Activated CD4-positive, alpha-beta T cell treated with anti-CD3 and anti-CD28 coated beads, Interleukin-2, amount 10 ng/mL, durations not matched to agents 7 days and 5 days (primary cell): ENCODE measurements around the gene MARCHF9. TPM values are rescaled to one million over a fixed set of nuclear protein-coding genes. Genes with fewer than 3 reads are reported as not detected.
A peak's percentile ranks its signal among the peaks of the same experiment; 100 is the strongest.

Source experiments
- CTCF ChIA-PET: fragments of 350-600 bp; sonication (Branson Sonifier 250); formaldehyde crosslinking; loops from one replicate; lab custom pipeline; 2021; ENCODE audit warnings: antibody characterized with exemption; lab: Charles Lee
- POLR2A ChIA-PET: fragments of 350-600 bp; sonication (Branson Sonifier 250); formaldehyde crosslinking; loops from one replicate; lab custom pipeline; 2021; ENCODE audit warnings: antibody characterized with exemption; lab: Charles Lee
- DNase-seq: peaks from one replicate; pipeline ENCODE4 v3.0.0-alpha.2; 2020
- H3K27ac Mint-ChIP-seq: one replicate; pipeline ENCODE4 v1.8.0; 2021; ENCODE audit warnings: mild to moderate bottlenecking, moderate library complexity, mixed read lengths
- H3K27me3 Mint-ChIP-seq: one replicate; pipeline ENCODE4 v1.8.0; 2021; ENCODE audit warnings: mixed read lengths
- H3K36me3 Mint-ChIP-seq: one replicate; pipeline ENCODE4 v1.8.0; 2021; ENCODE audit warnings: low read depth, mixed read lengths
- H3K4me1 Mint-ChIP-seq: one replicate; pipeline ENCODE4 v1.8.0; 2021; ENCODE audit warnings: mixed read lengths
- H3K4me3 Mint-ChIP-seq: one replicate; pipeline ENCODE4 v1.8.0; 2021; ENCODE audit warnings: mild to moderate bottlenecking, moderate library complexity, mixed read lengths
- H3K9me3 Mint-ChIP-seq: one replicate; pipeline ENCODE4 v1.8.0; 2021; ENCODE audit warnings: mixed read lengths
- total RNA-seq, 2 experiments: library from RNA; stranded (reverse); gene quantifications; one replicate each; pipeline ENCODE4 v1.2.3, GENCODE V29; 2021

Gene MARCHF9
- total RNA-seq, 2 experiments from 2014 or later, result 23.7 to 27.2 TPM

DNA sequence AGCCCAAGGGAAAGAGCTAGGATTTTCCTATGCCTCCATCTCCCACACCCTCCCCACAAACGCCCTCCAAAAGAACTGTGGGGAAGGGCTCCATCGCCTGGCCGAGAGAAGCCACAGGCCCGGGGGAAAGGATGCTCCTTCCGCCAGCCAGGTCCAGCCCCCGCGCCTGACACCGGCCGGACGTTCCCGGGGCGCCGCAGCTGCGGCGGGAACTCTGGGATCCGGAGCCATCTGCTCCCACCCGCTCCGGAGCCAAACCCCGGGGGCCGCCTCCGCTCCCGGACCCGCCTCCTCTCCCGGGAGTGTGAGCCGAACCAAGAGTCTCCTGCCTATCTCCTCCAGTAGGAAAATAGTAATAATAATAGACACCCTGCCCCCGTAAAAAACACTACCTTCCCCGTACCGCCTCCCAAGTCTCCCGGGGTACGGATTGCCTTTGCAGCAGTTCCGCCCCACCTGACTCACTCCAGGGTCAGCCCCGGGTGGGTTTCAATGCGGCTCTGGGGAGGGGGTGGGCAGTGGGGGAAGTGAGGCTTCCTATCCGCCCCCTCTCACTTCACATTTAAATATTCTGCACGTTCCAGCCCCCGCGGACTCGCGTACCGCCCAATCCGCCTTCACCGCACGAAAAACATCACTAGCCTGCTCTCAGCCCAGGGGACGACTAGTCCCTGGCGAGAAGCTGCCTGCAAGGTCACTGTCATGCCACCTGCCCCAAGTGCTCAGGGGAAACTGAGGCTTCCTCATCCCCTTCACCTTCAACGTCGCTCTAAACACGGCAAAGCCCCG lies 18.8 kb upstream of the MARCHF9 start:
- no peak overlapping the region for H3K27ac Mint-ChIP-seq
- no peaks in the 10 kb centered on the region for H3K9me3 Mint-ChIP-seq
- H3K4me3 Mint-ChIP-seq, result no peak overlapping the region
- H3K36me3 Mint-ChIP-seq, result peaks cover 61% of the 10 kb centered on the region
- peaks cover 26% of the 10 kb centered on the region for H3K4me1 Mint-ChIP-seq
- POLR2A ChIA-PET, result no interaction called here
- DNase-seq, result no peak
- CTCF ChIA-PET, result interaction anchor here (0.9 to 1.5 kb wide), 2 partner anchors 9 to 21 kb away, joined by 3 to 5 read pairs; no protein-coding TSS in a partner anchor
- H3K27me3 Mint-ChIP-seq, result no peaks in the 10 kb centered on the region

DNA sequence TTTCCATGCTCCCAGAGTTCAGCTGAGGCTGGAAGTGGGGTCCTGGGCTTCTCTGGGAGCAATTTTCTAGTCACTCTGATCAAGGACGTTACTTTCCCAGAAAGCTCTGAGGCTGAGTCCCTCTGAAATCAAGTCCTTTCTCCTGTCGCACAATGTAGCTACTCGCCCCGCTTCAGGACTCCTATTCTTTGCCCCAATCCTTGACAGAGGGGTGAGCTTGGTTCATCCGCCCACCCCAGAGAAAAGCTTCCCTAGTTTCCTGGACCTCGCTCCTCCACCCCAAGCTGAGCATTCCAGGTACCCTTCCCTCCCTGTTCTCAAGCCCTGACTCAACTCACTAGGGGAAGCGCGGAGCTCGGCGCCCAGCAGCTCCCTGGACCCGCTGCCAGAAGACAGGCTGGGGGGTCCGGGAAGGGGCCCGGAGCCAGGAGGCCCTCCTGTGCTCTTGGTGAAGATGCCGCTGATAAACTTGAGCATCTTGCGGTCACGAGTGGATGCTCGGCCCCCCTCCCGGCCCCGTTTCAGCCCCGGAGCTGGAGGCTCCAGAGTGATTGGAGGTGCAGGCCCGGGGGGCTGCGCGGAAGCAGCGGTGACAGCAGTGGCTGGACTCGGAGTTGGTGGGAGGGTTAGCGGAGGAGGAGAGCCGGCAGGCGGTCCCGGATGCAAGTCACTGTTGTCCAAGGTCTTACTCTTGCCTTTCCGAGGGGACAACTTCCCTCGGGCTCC lies 18.0 kb upstream of the MARCHF9 start:
- Mint-ChIP-seq H3K36me3 (peaks cover 56% of the 10 kb centered on the region), H3K27me3 (no peaks in the 10 kb centered on the region), H3K4me3 (no peak overlapping the region), H3K9me3 (no peaks in the 10 kb centered on the region), H3K27ac (no peak overlapping the region), H3K4me1 (peaks cover 29% of the 10 kb centered on the region)
- POLR2A ChIA-PET, result no interaction called here
- no peak for DNase-seq
- CTCF ChIA-PET, result interaction anchor here (0.9 kb wide), 1 partner anchor 10 kb away, joined by 3 read pairs; no protein-coding TSS in a partner anchor

DNA sequence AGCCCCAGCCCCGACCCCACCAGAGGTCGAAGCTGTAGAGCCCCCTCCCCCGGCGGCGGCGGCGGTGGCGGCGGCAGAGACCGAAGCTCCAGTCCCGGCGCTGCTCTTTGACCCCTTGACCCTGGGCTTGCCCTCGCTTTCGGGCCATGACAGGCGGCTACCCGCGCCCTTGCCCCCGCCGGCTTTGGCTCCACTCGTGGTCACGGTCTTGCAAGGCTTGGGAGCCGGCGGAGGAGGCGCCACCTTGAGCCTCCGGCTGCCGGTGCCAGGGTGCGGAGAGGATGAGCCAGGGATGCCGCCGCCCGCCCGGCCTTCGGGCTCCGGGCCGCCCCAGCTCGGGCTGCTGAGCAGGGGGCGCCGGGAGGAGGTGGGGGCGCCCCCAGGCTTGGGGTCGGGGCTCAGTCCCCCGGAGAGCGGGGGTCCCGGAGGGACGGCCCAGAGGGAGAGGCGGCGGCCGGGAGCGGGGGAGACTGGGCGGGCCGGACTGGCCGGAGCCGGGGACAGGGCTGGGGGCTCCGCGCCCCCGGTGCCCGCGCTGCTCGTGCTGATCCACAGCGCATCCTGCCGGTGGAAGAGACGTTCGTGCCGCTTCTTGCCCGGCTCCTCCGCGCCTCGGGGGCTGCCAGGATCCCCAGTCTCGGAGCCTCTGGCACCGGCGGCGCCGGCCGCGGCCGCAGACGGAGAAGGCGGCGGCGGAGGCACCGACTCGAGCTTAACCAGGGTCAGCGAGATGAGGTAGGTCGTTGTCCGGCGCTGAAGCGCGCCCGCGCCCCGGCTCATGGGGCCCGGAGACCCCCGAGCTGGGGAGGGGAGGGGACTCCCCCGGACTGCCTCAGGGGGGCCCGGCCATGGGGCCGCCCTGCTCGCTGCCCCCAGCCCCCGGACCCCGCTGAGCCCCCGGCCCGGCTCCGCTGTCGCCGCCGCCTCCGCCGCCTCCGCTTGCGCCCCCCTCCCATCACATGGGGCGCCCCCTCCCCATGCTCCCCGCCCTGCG lies 17.1 kb upstream of the MARCHF9 start:
- H3K27me3 Mint-ChIP-seq, result no peaks in the 10 kb centered on the region
- ChIA-PET CTCF (no interaction called here), POLR2A (no interaction called here)
- H3K4me3 Mint-ChIP-seq, result no peak overlapping the region
- H3K36me3 Mint-ChIP-seq, result peaks cover 47% of the 10 kb centered on the region
- no peak for DNase-seq
- H3K4me1 Mint-ChIP-seq, result peaks cover 33% of the 10 kb centered on the region
- no peak overlapping the region for H3K27ac Mint-ChIP-seq
- H3K9me3 Mint-ChIP-seq, result no peaks in the 10 kb centered on the region

DNA sequence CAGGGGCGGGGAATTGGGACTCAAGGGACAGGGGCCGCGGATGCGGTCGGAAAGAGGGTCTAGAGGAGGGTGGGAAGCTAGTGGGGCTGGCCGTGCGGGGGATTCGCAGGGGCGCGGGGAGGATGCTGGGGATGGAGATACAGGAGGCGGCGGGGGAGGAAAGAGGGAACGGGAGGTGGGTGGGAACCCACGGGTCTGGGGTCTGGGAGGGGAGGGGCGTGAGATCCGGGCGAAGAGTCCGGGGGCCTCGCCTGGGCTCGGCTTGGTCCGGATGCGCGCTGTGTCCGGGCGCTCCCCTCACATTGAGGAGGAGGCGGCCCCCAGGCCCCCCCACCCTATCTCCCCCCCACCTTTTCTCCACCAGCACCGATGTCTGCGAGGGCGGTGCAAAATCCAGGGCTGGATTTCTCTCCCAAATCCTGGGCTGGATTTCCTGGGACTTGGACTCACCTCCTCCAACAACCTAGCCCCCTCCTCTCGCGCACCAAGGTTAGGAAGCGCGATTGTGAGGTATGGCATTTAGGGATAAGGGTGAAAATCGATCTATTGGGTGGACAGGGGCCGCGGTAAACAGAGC lies 16.2 kb upstream of the MARCHF9 start, which contains the start of gene AGAP2:
Gene AGAP2 (minus strand): TSS at position 82 of the 577 bp plus-strand sequence. CDS start 496 bp downstream, outside the sequence.
- CTCF ChIA-PET, result no interaction called here
- POLR2A ChIA-PET, result no interaction called here
- no peaks in the 10 kb centered on the region for H3K27me3 Mint-ChIP-seq
- H3K9me3 Mint-ChIP-seq, result no peaks in the 10 kb centered on the region
- peaks cover 40% of the 10 kb centered on the region for H3K36me3 Mint-ChIP-seq
- no peak for DNase-seq
- peak within 1 kb of the TSS; percentile 65 for H3K4me3 Mint-ChIP-seq
- H3K4me1 Mint-ChIP-seq, result peaks cover 38% of the 10 kb centered on the region
- peak within 1 kb of the TSS; percentile 78 for H3K27ac Mint-ChIP-seq

DNA sequence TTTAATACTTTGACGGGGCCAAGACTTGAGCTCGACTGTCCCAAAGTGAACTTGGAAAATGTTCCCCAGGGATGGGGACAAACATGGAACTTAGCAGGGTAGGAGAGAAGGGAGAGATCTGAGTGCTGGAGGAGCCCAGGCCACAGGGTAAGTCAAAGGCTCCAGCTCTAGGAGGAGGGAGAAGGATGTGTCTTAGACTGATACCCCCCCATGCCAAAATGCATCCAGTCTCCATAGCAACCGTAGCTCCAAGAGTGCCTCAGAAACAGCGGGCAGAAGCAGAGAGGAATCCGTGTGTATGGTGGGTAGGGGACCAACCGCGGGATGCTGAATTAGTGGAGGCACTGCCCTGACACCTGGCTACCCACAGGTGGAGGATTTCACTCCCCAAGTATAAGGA lies 15.5 kb upstream of the MARCHF9 start:
- Mint-ChIP-seq H3K27ac (peak overlapping the region; percentile 78), H3K36me3 (peaks cover 35% of the 10 kb centered on the region), H3K4me3 (peak overlapping the region; percentile 65), H3K4me1 (peaks cover 44% of the 10 kb centered on the region), H3K9me3 (no peaks in the 10 kb centered on the region), H3K27me3 (no peaks in the 10 kb centered on the region)
- POLR2A ChIA-PET, result no interaction called here
- CTCF ChIA-PET, result no interaction called here
- no peak for DNase-seq

DNA sequence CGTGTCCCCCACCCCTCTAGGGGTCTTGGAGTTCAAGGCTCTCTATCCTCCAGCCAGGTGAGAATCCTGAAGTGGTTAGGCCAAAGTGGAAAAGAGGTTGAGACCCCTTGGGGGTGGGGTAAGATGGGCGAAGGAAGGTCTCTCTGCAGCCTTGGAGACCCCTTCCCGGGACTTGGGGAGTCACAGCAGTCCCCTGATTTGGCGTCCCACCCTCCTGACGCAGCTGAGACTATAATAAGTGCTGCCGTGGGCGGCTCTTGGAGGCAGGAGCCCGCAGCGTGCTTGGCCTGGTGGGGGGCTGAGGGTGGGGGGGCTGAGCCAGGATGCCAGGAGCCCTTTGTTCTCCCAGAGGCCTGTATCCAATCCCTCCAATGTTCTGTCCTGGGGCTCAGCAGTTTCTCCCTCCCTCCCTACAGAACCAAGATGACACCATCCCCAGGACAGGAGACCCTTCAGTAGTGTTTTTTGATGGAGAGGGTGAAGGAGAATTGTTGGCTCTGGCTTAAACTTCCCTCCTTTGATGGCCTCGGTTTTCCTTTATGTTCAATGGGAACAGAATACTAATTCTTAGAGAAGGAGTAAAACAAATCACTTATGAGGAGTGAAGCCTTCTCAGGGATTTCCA lies 14.9 kb upstream of the MARCHF9 start:
- ChIA-PET CTCF (interaction anchor here (2.7 kb wide), 1 partner anchor 156 kb away, joined by 12 read pairs; no protein-coding TSS in a partner anchor), POLR2A (no interaction called here)
- Mint-ChIP-seq H3K4me3 (peak overlapping the region; percentile 84), H3K36me3 (peaks cover 29% of the 10 kb centered on the region), H3K9me3 (no peaks in the 10 kb centered on the region), H3K27me3 (no peaks in the 10 kb centered on the region), H3K27ac (peak overlapping the region; percentile 85), H3K4me1 (peaks cover 50% of the 10 kb centered on the region)
- no peak for DNase-seq

DNA sequence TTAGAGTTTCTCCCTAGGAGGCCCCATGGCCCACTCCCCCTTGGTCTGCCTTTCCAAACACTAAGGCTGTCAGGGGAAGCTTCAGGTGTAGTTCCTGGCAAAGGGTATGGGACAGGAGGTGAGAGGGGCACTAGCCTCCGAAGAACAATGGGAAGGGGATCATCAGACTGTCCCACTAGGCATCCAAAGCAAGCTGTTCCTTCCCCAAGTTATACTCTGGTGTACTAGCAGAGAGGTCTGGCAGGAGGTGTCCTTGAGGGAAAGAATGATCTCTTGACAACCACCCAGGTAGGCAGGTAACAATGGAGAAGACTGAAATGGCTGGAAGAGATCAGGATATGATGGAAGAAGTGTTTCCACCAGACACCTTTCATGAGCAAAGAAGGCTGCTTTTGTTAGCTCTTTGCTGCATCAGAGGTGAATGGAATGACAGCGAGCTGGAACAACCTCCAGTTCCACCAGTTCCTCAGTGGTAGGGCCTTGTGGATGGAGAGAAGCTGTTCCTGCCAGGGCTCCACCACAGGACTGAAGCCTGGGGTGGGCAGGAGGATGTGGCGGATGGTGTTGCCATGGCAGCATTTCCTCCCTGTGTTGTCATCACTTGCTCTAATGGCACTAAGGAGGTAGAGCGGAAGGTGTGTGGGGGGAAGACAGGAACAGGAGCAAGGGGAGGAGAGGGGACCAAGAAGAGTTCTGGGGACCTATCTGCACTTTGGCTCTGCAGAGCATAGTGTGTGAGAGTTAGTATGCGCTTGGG lies 14.1 kb upstream of the MARCHF9 start:
- no peaks in the 10 kb centered on the region for H3K27me3 Mint-ChIP-seq
- H3K4me1 Mint-ChIP-seq, result peaks cover 57% of the 10 kb centered on the region
- POLR2A ChIA-PET, result interaction anchor here (0.8 to 1.0 kb wide), 2 partner anchors 47 to 157 kb away, joined by 4 to 5 read pairs; partner anchors contain the start of gene OS9

DNA sequence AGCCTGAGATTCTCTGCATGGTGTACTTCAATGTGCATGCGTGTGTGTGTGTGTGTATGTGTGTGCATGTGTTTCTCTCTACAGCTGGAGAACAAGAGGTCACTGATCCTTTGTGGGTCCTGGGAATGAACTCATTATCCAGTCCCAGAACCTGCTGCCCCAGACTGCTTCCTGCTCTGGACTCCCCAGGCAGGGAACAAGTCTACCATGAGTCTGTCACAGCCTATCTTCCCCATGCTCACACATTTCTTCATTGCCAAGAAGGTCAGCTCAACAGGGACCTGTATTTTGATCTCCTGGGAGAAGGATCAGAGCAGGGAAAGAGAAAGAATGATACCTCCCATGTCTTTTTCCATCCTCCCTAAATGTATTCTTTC lies 13.5 kb upstream of the MARCHF9 start:
- DNase-seq, result no peak
- H3K27ac Mint-ChIP-seq, result peak overlapping the region; percentile 85
- peaks cover 30% of the 10 kb centered on the region for H3K36me3 Mint-ChIP-seq
- no peaks in the 10 kb centered on the region for H3K27me3 Mint-ChIP-seq
- peak overlapping the region; percentile 84 for H3K4me3 Mint-ChIP-seq
- ChIA-PET CTCF (interaction anchor here (0.7 to 2.7 kb wide), 12 partner anchors 9 to 1983 kb away, joined by 3 to 12 read pairs (median 3); no protein-coding TSS in a partner anchor), POLR2A (interaction anchor here (0.8 to 1.0 kb wide), 2 partner anchors 47 to 158 kb away, joined by 4 to 5 read pairs; partner anchors contain the start of gene OS9)
- no peaks in the 10 kb centered on the region for H3K9me3 Mint-ChIP-seq
- peaks cover 62% of the 10 kb centered on the region for H3K4me1 Mint-ChIP-seq

More for the DNA sequence above, 14.1 kb upstream of the MARCHF9 start:
- peak overlapping the region; percentile 85 for H3K27ac Mint-ChIP-seq
- peak overlapping the region; percentile 84 for H3K4me3 Mint-ChIP-seq
- peaks cover 26% of the 10 kb centered on the region for H3K36me3 Mint-ChIP-seq
- no peaks in the 10 kb centered on the region for H3K9me3 Mint-ChIP-seq
- CTCF ChIA-PET, result interaction anchor here (0.9 to 2.7 kb wide), 11 partner anchors 8 to 282 kb away, joined by 3 to 12 read pairs (median 3); no protein-coding TSS in a partner anchor
- DNase-seq, result peak; percentile 91

DNA sequence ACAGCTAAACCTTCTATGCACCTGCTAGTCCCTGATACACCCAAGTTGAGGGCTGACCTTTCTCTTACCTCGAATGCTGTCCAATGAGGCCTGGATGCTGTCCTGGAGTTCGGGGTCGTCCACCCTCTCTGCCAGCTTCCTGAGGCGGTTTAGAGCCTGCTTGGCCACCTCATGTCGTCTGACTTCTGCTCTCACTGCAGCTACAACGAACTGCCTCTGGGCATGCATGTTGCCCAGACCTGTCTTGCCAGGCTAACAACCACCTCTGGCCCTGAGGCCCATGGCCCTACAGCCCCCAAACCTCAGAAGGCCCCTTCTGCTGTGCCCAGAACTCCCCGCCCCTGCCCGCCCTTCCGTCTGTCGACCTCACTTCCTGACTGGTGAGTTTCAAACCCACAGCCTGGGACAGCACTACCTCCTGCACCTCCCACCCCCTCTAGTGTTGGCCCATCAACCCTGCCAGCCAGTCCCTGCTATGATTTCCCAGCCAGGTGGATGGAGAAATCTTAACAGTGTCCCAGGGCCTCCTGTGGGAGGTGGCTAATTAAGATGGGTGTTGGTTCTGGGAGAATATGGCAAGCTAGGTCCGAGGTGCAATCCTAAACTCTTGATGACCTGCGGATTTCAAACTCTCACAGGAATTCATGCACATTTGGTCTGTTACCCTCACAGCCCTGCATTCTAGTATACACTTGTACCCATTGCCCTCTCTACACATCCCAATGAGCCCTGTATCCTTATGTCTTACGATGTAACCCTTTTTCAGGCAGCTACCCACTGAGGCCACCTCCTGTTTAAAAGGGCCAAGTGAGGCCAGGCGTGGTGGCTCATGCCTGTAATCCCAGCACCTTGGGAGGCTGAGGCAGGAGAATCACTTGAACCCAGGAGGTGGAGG lies 12.8 kb upstream of the MARCHF9 start:
- peak; percentile 90 for DNase-seq
- Mint-ChIP-seq H3K4me3 (peak overlapping the region; percentile 84), H3K27ac (peak overlapping the region; percentile 85), H3K27me3 (no peaks in the 10 kb centered on the region), H3K9me3 (no peaks in the 10 kb centered on the region), H3K36me3 (peaks cover 30% of the 10 kb centered on the region), H3K4me1 (peaks cover 61% of the 10 kb centered on the region)
- POLR2A ChIA-PET, result interaction anchor here (0.8 to 1.0 kb wide), 2 partner anchors 48 to 159 kb away, joined by 4 to 5 read pairs; partner anchors contain the start of gene OS9
- CTCF ChIA-PET, result interaction anchor here (0.7 to 2.7 kb wide), 12 partner anchors 8 to 1984 kb away, joined by 3 to 12 read pairs (median 3); no protein-coding TSS in a partner anchor

DNA sequence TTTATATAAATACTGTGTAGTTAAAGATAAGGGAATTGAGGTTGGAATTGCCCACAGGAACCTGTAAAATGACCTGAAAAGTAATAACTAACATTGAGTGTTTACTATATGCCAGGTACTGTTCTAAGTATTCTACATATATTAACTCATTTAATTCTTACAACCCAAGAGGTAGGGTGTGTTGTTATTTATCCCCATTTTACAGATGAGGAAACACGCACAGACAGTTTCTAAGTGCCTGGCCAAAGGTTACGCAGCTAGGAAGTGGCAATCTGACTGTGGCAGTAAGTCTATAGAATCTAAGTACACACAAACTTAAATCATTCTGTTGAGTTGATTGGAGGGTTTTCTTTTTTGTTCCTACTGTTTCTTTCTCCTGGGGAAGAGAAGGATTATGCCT lies 11.1 kb upstream of the MARCHF9 start:
- POLR2A ChIA-PET, result no interaction called here
- H3K4me1 Mint-ChIP-seq, result peaks cover 64% of the 10 kb centered on the region

More for the DNA sequence above, 11.1 kb upstream of the MARCHF9 start:
- no peak for DNase-seq
- Mint-ChIP-seq H3K36me3 (peaks cover 42% of the 10 kb centered on the region), H3K27ac (peak overlapping the region; percentile 92), H3K27me3 (no peaks in the 10 kb centered on the region), H3K9me3 (no peaks in the 10 kb centered on the region), H3K4me3 (peak overlapping the region; percentile 81)
- CTCF ChIA-PET, result interaction anchor here (0.5 to 2.2 kb wide), 2 partner anchors 160 to 452 kb away, joined by 4 read pairs; no protein-coding TSS in a partner anchor
